Nephron progenitor cell (in vitro differentiated cells): Measurements from ENCODE around the gene PCNX3.

Source experiments
- DNase-seq: peaks from one replicate; pipeline ENCODE4 v3.0.0; 2021
- H3K27ac Mint-ChIP-seq: 2 replicates; pipeline ENCODE4 v1.8.0; 2021; ENCODE audit warnings: mild to moderate bottlenecking, moderate library complexity, mixed read lengths
- H3K27me3 Mint-ChIP-seq: 2 replicates; pipeline ENCODE4 v1.8.0; 2021; ENCODE audit warnings: mild to moderate bottlenecking, low read depth, mixed read lengths; ENCODE audit not compliant: poor library complexity
- H3K36me3 Mint-ChIP-seq: 2 replicates; pipeline ENCODE4 v1.8.0; 2021; ENCODE audit warnings: low read depth, mixed read lengths
- H3K4me1 Mint-ChIP-seq: 2 replicates; pipeline ENCODE4 v1.8.0; 2021; ENCODE audit warnings: mixed read lengths
- H3K4me3 Mint-ChIP-seq: 2 replicates; pipeline ENCODE4 v1.8.0; 2021; ENCODE audit warnings: mild to moderate bottlenecking, moderate library complexity, mixed read lengths
- H3K9me3 Mint-ChIP-seq: 2 replicates; pipeline ENCODE4 v1.8.0; 2021; ENCODE audit warnings: mild to moderate bottlenecking, moderate library complexity, mixed read lengths
- TF ChIP-seq, protein P1 (sequence below): fragments of 200-600 bp; sonication (generic); IDR thresholded peaks from 2 replicates; pipeline ENCODE4 v1.5.0; 2021; ENCODE audit warnings: antibody characterized with exemption

PCNX3 gene

GRCh38 chr11:65589444-65590239, 25.9 kb upstream of the PCNX3 start:
- H3K27me3 Mint-ChIP-seq = peaks cover 51% of the 10 kb centered on the region

DNA sequence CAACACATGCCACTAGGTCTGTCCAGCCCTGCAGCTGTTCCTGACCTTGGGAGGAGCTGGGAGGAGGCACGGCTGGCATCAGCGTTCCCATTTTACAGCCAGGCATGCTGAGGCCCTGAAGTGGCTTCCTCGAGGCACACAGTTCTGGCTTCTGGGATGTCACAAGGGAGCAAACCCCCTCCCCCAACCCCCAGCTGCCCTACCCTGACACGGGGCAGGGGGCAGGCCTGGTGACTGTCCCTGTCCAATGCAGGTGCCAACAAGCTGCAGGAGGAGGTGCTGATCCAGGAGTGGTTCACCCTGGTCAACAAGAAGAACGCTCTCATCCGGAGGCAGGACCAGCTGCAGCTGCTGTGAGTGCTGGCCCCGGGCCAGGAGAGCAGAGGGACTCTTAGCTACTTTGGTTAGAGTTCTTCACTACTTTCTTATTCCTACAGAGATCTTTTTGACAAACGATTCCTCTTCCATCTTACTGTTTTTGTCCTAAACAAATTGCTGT, 25.3 kb upstream of the PCNX3 start:
- H3K27me3 Mint-ChIP-seq = peaks cover 50% of the 10 kb centered on the region
- no peaks in the 10 kb centered on the region for H3K9me3 Mint-ChIP-seq
- no peak overlapping the region for H3K27ac Mint-ChIP-seq
- peaks cover 74% of the 10 kb centered on the region for H3K4me1 Mint-ChIP-seq
- peaks cover 5% of the 10 kb centered on the region for H3K36me3 Mint-ChIP-seq
- no peak overlapping the region for H3K4me3 Mint-ChIP-seq
- no peak for DNase-seq
- TF ChIP-seq, protein P1, sequence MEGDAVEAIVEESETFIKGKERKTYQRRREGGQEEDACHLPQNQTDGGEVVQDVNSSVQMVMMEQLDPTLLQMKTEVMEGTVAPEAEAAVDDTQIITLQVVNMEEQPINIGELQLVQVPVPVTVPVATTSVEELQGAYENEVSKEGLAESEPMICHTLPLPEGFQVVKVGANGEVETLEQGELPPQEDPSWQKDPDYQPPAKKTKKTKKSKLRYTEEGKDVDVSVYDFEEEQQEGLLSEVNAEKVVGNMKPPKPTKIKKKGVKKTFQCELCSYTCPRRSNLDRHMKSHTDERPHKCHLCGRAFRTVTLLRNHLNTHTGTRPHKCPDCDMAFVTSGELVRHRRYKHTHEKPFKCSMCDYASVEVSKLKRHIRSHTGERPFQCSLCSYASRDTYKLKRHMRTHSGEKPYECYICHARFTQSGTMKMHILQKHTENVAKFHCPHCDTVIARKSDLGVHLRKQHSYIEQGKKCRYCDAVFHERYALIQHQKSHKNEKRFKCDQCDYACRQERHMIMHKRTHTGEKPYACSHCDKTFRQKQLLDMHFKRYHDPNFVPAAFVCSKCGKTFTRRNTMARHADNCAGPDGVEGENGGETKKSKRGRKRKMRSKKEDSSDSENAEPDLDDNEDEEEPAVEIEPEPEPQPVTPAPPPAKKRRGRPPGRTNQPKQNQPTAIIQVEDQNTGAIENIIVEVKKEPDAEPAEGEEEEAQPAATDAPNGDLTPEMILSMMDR = no peak

More at GRCh38 chr11:65589444-65590239, 25.9 kb upstream of the PCNX3 start:
- peaks cover 71% of the 10 kb centered on the region for H3K4me1 Mint-ChIP-seq
- H3K4me3 Mint-ChIP-seq = no peak overlapping the region
- no peak overlapping the region for H3K27ac Mint-ChIP-seq
- no peaks in the 10 kb centered on the region for H3K9me3 Mint-ChIP-seq
- TF ChIP-seq, protein P1 = no peak
- peaks cover 5% of the 10 kb centered on the region for H3K36me3 Mint-ChIP-seq
- DNase-seq = no peak

- peaks cover 47% of the 10 kb centered on the region for H3K27me3 Mint-ChIP-seq
- peaks cover 5% of the 10 kb centered on the region for H3K36me3 Mint-ChIP-seq
- H3K4me1 Mint-ChIP-seq = peaks cover 59% of the 10 kb centered on the region
- TF ChIP-seq, protein P1 = no peak
- no peak overlapping the region for H3K27ac Mint-ChIP-seq
- peak; percentile 72 for DNase-seq
- H3K9me3 Mint-ChIP-seq = no peaks in the 10 kb centered on the region
- H3K4me3 Mint-ChIP-seq = peak overlapping the region; percentile 59
Measured at GRCh38 chr11:65591939-65592857, 23.4 kb upstream of the PCNX3 start.

DNA sequence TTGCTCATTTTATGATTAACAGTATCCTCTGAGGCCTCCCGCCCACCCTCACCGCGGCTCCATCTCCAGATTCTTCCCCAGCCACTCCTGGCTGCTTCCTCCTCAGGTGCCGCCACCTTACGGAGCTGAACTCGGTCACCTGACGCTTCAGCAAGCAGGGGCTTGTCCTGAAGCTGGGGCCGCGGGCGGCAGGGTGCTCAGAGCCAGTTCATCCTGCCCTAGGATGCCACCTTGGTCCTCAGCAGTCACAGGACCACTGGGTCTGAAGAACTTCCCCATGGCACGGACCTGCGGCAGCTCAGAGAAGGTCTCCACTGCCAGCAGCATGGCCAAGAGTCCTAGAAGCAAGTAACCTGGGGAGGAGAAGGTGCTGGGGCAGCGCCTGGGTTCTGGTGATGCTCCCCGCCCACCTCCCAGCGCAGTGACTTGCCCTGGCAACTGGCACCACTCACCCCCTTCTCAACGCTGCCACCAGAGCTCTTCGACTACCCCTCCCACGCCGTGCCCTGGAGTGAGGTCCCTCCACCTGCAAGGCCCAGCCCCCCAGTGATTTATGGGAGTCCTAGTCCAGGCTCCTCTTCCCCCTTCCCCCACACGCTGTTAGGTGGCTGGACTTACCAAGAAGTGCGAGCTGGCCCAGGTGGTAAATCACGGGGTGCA, 22.6 kb upstream of the PCNX3 start:
- Mint-ChIP-seq H3K4me3 (peak overlapping the region; percentile 62), H3K9me3 (no peaks in the 10 kb centered on the region), H3K27ac (no peak overlapping the region), H3K36me3 (peaks cover 10% of the 10 kb centered on the region), H3K4me1 (peaks cover 51% of the 10 kb centered on the region), H3K27me3 (peaks cover 47% of the 10 kb centered on the region)
- DNase-seq = no peak
- TF ChIP-seq, protein P1 = no peak

- peaks cover 10% of the 10 kb centered on the region for H3K36me3 Mint-ChIP-seq
- TF ChIP-seq, protein P1 = peak; percentile 64
- peaks cover 44% of the 10 kb centered on the region for H3K4me1 Mint-ChIP-seq
- peak overlapping the region; percentile 62 for H3K4me3 Mint-ChIP-seq
- H3K9me3 Mint-ChIP-seq = no peaks in the 10 kb centered on the region
- peaks cover 43% of the 10 kb centered on the region for H3K27me3 Mint-ChIP-seq
- no peak overlapping the region for H3K27ac Mint-ChIP-seq
- DNase-seq = peak; percentile 61
Measured at GRCh38 chr11:65593518-65594414, 21.8 kb upstream of the PCNX3 start.
